ENCODE data around the gene STMN1.

DNA sequence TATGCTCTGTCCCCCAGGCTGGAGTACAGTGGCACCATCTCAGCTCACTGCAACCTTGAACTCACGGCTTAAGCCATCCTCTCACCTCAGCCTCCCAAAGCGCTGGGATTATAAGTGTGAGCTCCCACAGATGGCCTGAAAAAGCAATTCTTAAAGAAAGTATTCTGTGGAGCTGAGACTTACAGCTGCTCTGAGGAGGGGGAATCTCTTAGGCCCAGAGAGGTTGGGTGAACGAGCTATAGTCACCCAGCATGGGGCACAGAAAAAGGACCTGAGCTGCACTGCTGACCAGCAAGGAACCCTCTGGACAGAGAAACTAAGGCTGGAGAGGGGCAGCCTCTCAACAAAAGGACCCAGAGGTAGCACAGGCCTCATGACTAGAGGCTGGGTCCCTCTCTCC lies 32.0 kb downstream of the STMN1 start:
- TF ChIP-seq POLR2A (IDR thresholded peaks at IDR 0.05), result no peak
- TF ChIP-seq, protein P1, sequence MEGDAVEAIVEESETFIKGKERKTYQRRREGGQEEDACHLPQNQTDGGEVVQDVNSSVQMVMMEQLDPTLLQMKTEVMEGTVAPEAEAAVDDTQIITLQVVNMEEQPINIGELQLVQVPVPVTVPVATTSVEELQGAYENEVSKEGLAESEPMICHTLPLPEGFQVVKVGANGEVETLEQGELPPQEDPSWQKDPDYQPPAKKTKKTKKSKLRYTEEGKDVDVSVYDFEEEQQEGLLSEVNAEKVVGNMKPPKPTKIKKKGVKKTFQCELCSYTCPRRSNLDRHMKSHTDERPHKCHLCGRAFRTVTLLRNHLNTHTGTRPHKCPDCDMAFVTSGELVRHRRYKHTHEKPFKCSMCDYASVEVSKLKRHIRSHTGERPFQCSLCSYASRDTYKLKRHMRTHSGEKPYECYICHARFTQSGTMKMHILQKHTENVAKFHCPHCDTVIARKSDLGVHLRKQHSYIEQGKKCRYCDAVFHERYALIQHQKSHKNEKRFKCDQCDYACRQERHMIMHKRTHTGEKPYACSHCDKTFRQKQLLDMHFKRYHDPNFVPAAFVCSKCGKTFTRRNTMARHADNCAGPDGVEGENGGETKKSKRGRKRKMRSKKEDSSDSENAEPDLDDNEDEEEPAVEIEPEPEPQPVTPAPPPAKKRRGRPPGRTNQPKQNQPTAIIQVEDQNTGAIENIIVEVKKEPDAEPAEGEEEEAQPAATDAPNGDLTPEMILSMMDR (IDR thresholded peaks at IDR 0.05), result no peak
